B cell (primary cell): ENCODE data around the gene MRPL52. TPM values are rescaled to one million over a fixed set of nuclear protein-coding genes. Genes with fewer than 3 reads are reported as not detected.

Source experiments
- ATAC-seq: fragments of 200-7000 bp; cut with Tn5 transposase; one replicate; pipeline ENCODE4 v1.10.0; 2021; ENCODE audit warnings: low read depth, mild to moderate bottlenecking, moderate number of reproducible peaks, moderate library complexity
- CTCF ChIA-PET: fragments of 350-600 bp; sonication (Branson Sonifier 250); formaldehyde crosslinking; loops from one replicate; lab custom pipeline; 2021; ENCODE audit warnings: antibody characterized with exemption, inconsistent platforms; lab: Charles Lee
- POLR2A ChIA-PET: fragments of 350-600 bp; sonication (Branson Sonifier 250); formaldehyde crosslinking; loops from one replicate; lab custom pipeline; 2021; ENCODE audit warnings: antibody characterized with exemption; lab: Charles Lee
- DNase-seq: peaks from one replicate; pipeline ENCODE4 v3.0.0; 2013
- H2AFZ ChIP-seq: 2 replicates; pipeline ENCODE4 v1.6.1; 2012; ENCODE audit warnings: mild to moderate bottlenecking, low read depth, low read length; ENCODE audit not compliant: insufficient read depth, poor library complexity, severe bottlenecking
- H3K27ac ChIP-seq, 2 donors: 1 replicate in 1 of 2; 2 replicates in 1 of 2; pipeline ENCODE4 v1.5.1; 2012 to 2013; ENCODE audit warnings: low read length in 2 of 2, mild to moderate bottlenecking in 2 of 2, moderate library complexity in 1 of 2
- H3K27me3 ChIP-seq, 4 experiments: fragments of 200-600 bp in 1 of 4; sonication (generic) in 1 of 4; replicated peaks in 1 of 4; 1 replicate in 2 of 4; 2 replicates in 2 of 4; pipeline versions ENCODE4 v1.6.1 to v1.7.0; 2013 to 2016; ENCODE audit warnings: low read length in 3 of 4, mild to moderate bottlenecking in 2 of 4, mixed read lengths in 1 of 4, moderate library complexity in 1 of 4; ENCODE audit not compliant: insufficient read depth in 4 of 4, control insufficient read depth in 3 of 4; ENCODE audit errors: control extremely low read depth in 1 of 4
- H3K36me3 ChIP-seq, 2 experiments: replicated peaks in 1 of 2; 1 replicate in 1 of 2; 2 replicates in 1 of 2; pipeline versions ENCODE4 v1.6.1 to v1.7.1; 2013; ENCODE audit warnings: low read length in 1 of 2; ENCODE audit not compliant: insufficient read depth in 2 of 2, control insufficient read depth in 1 of 2; ENCODE audit errors: control extremely low read depth in 1 of 2, extremely low read depth in 1 of 2
- H3K4me1 ChIP-seq, 2 donors: fragments of 200-600 bp in 1 of 2; sonication (generic) in 1 of 2; 1 replicate in 1 of 2; 2 replicates in 1 of 2; pipeline versions ENCODE4 v1.5.1 to v1.6.1; 2013 to 2017; ENCODE audit warnings: low read length in 2 of 2; ENCODE audit not compliant: control insufficient read depth in 2 of 2, insufficient read depth in 2 of 2
- H3K4me2 ChIP-seq: replicated peaks from 2 replicates; pipeline ENCODE3; 2012; ENCODE audit warnings: mild to moderate bottlenecking, low read depth, low read length; ENCODE audit not compliant: poor library complexity, severe bottlenecking
- H3K4me3 ChIP-seq, 5 experiments: fragments of 200-600 bp in 1 of 5; sonication (generic) in 1 of 5; 1 replicate in 3 of 5; 2 replicates in 2 of 5; pipeline versions ENCODE4 v1.5.1 to v1.7.0; 2011 to 2016; ENCODE audit warnings: low read length in 4 of 5, mild to moderate bottlenecking in 4 of 5, low read depth in 2 of 5, control low read depth in 1 of 5, moderate library complexity in 1 of 5; ENCODE audit not compliant: insufficient read depth in 1 of 5; ENCODE audit errors: control extremely low read depth in 1 of 5, extremely low read depth in 1 of 5
- H3K79me2 ChIP-seq: fragments of 200-600 bp; sonication (generic); one replicate; pipeline ENCODE4 v1.6.0; 2016; ENCODE audit warnings: low read length; ENCODE audit not compliant: control insufficient read depth, insufficient read depth
- H3K9ac ChIP-seq: fragments of 200-600 bp; sonication (generic); 2 replicates; pipeline ENCODE4 v1.6.1; 2017; ENCODE audit warnings: mild to moderate bottlenecking, low read length, moderate library complexity
- H3K9me3 ChIP-seq, 3 donors: one replicate each; pipeline versions ENCODE4 v1.6.1 to v1.7.1; 2013; ENCODE audit warnings: low read length in 2 of 3; ENCODE audit not compliant: control insufficient read depth in 2 of 3, insufficient read depth in 1 of 3; ENCODE audit errors: control extremely low read depth in 1 of 3
- H4K20me1 ChIP-seq: 2 replicates; pipeline ENCODE4 v1.6.0; 2012; ENCODE audit warnings: mild to moderate bottlenecking, low read length; ENCODE audit not compliant: insufficient read depth, control insufficient read depth, poor library complexity, severe bottlenecking
- H3K27ac Mint-ChIP-seq: one replicate; pipeline ENCODE4 v1.8.0; 2021; ENCODE audit warnings: mixed read lengths
- H3K27me3 Mint-ChIP-seq: one replicate; pipeline ENCODE4 v1.8.0; 2021; ENCODE audit warnings: mixed read lengths
- H3K4me1 Mint-ChIP-seq: one replicate; pipeline ENCODE4 v1.8.0; 2021; ENCODE audit warnings: mixed read lengths
- H3K4me3 Mint-ChIP-seq: one replicate; pipeline ENCODE4 v1.8.0; 2021; ENCODE audit warnings: mixed read lengths
- H3K9me3 Mint-ChIP-seq: one replicate; pipeline ENCODE4 v1.8.0; 2022; ENCODE audit warnings: mixed read lengths; ENCODE audit not compliant: insufficient read depth
- EZH2 ChIP-seq: IDR thresholded peaks from 2 replicates; pipeline ENCODE4 v1.6.1; 2012; ENCODE audit warnings: borderline replicate concordance, low read depth, mild to moderate bottlenecking, moderate library complexity, low read length; ENCODE audit not compliant: insufficient read depth, poor library complexity, severe bottlenecking
- WGBS: methylation state at CpG from one replicate; pipeline ENCODE4 v1.1.5; 2013; ENCODE audit warnings: missing lambda C conversion rate; ENCODE audit not compliant: insufficient coverage; 5-methylcytosine and 5-hydroxymethylcytosine counted together
- intact Hi-C: fragments of 100-400 bp; cut with micrococcal nuclease; formaldehyde crosslinking; loops from one replicate; pipeline ENCODE4 v1.10.0; 2022
- polyA plus RNA-seq: library from polyadenylated mRNA; depleted of rRNA; stranded (reverse); fragments of >200 nt; gene quantifications from 2 replicates; pipeline ENCODE4 v1.2.3, GENCODE V29; 2012
- total RNA-seq, 2 donors: library from RNA; stranded (reverse); fragments of 120-200 nt in 1 of 2; gene quantifications; 1 replicate in 1 of 2; 2 replicates in 1 of 2; pipeline versions ENCODE4 v1.2.3 to v1.2.4, GENCODE V29; 2013 to 2022
- TF ChIP-seq, protein P1 (sequence below): fragments of 200-600 bp; IDR thresholded peaks from one replicate; pipeline ENCODE4 v1.8.0; 2022; ENCODE audit warnings: antibody characterized with exemption, mild to moderate bottlenecking

MRPL52 gene
- total and polyA plus RNA-seq, 2 donors (not counting 1 experiment from before 2014, with no cell fraction given), result 37.4 to 91.6 TPM

DNA sequence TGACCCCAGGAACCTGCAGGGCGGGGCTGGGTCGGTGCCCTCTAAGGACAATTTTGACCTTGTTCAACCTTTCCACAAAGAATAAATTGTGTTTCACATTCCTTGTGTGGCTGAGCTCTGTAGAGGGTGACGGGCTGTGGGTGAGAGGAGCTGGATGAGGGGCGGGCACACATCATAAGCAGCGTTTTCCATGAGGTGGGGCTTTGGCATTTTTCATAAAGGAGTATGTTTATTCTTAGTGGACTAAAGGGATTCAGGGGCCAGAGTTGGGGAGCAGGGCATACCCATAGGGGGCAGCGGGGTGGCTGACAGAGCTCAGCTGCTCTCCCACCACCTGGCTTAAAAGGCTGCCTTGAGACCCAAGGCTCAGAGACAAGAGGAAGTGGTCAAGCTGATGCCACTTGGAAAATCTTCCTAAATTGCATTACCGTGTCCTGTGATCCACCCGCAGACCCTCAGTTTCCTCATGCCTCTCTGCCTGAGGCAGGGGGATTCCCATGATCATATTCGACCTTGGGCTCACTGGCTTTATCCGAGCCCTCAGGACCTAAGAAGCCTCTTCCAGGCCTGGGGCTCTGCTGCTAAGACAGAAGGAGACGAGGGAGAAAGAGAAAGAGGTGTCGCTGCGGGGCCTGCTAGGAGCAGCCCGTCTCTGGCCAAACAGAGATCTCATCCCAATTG lies 18.1 kb downstream of the MRPL52 start:
- Mint-ChIP-seq H3K27me3 (peaks cover 10% of the 10 kb centered on the region), H3K9me3 (no peaks in the 10 kb centered on the region), H3K4me3 (no peak overlapping the region), H3K4me1 (peaks cover 2% of the 10 kb centered on the region), H3K27ac (no peak overlapping the region)
- intact Hi-C loops, result no loop called here
- TF ChIP-seq EZH2, result no peak
- TF ChIP-seq, protein P1, sequence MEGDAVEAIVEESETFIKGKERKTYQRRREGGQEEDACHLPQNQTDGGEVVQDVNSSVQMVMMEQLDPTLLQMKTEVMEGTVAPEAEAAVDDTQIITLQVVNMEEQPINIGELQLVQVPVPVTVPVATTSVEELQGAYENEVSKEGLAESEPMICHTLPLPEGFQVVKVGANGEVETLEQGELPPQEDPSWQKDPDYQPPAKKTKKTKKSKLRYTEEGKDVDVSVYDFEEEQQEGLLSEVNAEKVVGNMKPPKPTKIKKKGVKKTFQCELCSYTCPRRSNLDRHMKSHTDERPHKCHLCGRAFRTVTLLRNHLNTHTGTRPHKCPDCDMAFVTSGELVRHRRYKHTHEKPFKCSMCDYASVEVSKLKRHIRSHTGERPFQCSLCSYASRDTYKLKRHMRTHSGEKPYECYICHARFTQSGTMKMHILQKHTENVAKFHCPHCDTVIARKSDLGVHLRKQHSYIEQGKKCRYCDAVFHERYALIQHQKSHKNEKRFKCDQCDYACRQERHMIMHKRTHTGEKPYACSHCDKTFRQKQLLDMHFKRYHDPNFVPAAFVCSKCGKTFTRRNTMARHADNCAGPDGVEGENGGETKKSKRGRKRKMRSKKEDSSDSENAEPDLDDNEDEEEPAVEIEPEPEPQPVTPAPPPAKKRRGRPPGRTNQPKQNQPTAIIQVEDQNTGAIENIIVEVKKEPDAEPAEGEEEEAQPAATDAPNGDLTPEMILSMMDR, result no peak
- H3K9ac ChIP-seq, result no peak overlapping the region
- H3K4me1 ChIP-seq, result peaks cover 0 to 1% of the 10 kb centered on the region in 2 donors
- peaks cover 0 to 19% (median 0%) of the 10 kb centered on the region in 4 experiments for H3K27me3 ChIP-seq
- no peaks in the 10 kb centered on the region for H3K79me2 ChIP-seq
- H4K20me1 ChIP-seq, result no peaks in the 10 kb centered on the region
- DNase-seq (no peak), ATAC-seq (no peak)
- H3K4me2 ChIP-seq, result no peak overlapping the region
- 46% methylated on average over 6 of the region's 14 CpGs for WGBS
- CTCF ChIA-PET, result interaction anchor here (0.9 to 12.0 kb wide), 7 partner anchors 9 to 147 kb away, joined by 3 to 207 read pairs (median 6); partner anchors contain the start of genes MMP14 and MRPL52
- POLR2A ChIA-PET, result no interaction called here
- H3K36me3 ChIP-seq, result no peaks in the 10 kb centered on the region
- H3K9me3 ChIP-seq, result no peaks in the 10 kb centered on the region
- no peak overlapping the region for H2AFZ ChIP-seq
- no peak overlapping the region for H3K27ac ChIP-seq
- H3K4me3 ChIP-seq, result no peak overlapping the region
